ENCODE measurements around the gene LCN1.

GRCh38 chr9:135515083-135515951, 5.9 kb upstream of the LCN1 start:
- TF ChIP-seq GATA2 (IDR thresholded peaks at IDR 0.05; ENCODE audit: low read depth, low read length) (no peak), GATA3 (IDR thresholded peaks at IDR 0.05; ENCODE audit: low read depth, low read length) (no peak)
